Gastrocnemius medialis (tissue), 4 donors: ENCODE data around the gene PBX3. TPM values are rescaled to one million over a fixed set of nuclear protein-coding genes. Genes with fewer than 3 reads are reported as not detected.

Experiments
- ATAC-seq, 2 donors: fragments of 150-250 bp; one replicate each; pipeline ENCODE4 v1.9.1; 2016
- DNase-seq, 2 donors: peaks; one replicate each; pipeline ENCODE4 v3.0.0-alpha.2; 2019
- H3K27ac ChIP-seq, 4 donors: fragments of 200-600 bp; sonication (generic); 1 replicate in 1 of 4; 2 replicates in 3 of 4; pipeline ENCODE4 v1.5.1; 2016 to 2018; ENCODE audit warnings: mild to moderate bottlenecking in 2 of 4, moderate library complexity in 1 of 4
- H3K27me3 ChIP-seq, 3 donors: fragments of 200-600 bp; sonication (generic) in 2 of 3; 1 replicate in 1 of 3; 2 replicates in 2 of 3; pipeline versions ENCODE4 v1.5.1 to v1.6.0; 2016 to 2019; ENCODE audit warnings: mild to moderate bottlenecking in 1 of 3, moderate library complexity in 1 of 3
- H3K36me3 ChIP-seq, 2 donors: fragments of 200-600 bp; sonication (generic) in 1 of 2; one replicate each; pipeline ENCODE4 v1.5.1; 2017 to 2018
- H3K4me1 ChIP-seq, 2 donors: fragments of 200-600 bp; sonication (generic) in 1 of 2; one replicate each; pipeline ENCODE4 v1.5.1; 2016 to 2017; ENCODE audit warnings: mild to moderate bottlenecking in 2 of 2
- H3K4me3 ChIP-seq, 4 donors: fragments of 200-600 bp; sonication (generic) in 3 of 4; 1 replicate in 1 of 4; 2 replicates in 3 of 4; pipeline ENCODE4 v1.5.1; 2016 to 2019; ENCODE audit warnings: mild to moderate bottlenecking in 2 of 4
- H3K9me3 ChIP-seq, 3 donors: fragments of 200-600 bp; sonication (generic) in 2 of 3; 1 replicate in 1 of 3; 2 replicates in 2 of 3; pipeline ENCODE4 v1.5.1; 2016 to 2019
- POLR2A ChIP-seq, 2 donors: fragments of 450-650 bp; IDR thresholded peaks; one replicate each; pipeline ENCODE4 v1.6.1; 2017; ENCODE audit warnings: antibody characterized with exemption in 2 of 2, mild to moderate bottlenecking in 2 of 2, moderate library complexity in 2 of 2
- in situ Hi-C, 4 donors: fragments of 200-750 bp; cut with MboI; loops; one replicate each; pipeline versions ENCODE4 v1.15.0 to v1.8.0; 2017; ENCODE audit warnings: low sequenced_read_pairs in 4 of 4
- intact Hi-C: fragments of 100-400 bp; cut with DNase I; formaldehyde crosslinking; loops from one replicate; pipeline ENCODE4 v1.15.1; 2023; ENCODE audit warnings: low total_unique reads
- total RNA-seq, 4 donors: library from RNA; depleted of rRNA; stranded (reverse); fragments of >200 nt; gene quantifications; one replicate each; pipeline versions ENCODE4 v1.1.0 to v1.2.3, GENCODE V29; 2016
- TF ChIP-seq, protein P1 (sequence below), 5 experiments: fragments of 450-650 bp in 3 of 5; fragments of 200-600 bp in 2 of 5; sonication (generic) in 2 of 5; IDR thresholded peaks in 4 of 5; conservative IDR thresholded peaks in 1 of 5; 1 replicate in 4 of 5; 2 replicates in 1 of 5; pipeline ENCODE4 v1.5.1; 2016 to 2019; ENCODE audit warnings: antibody characterized with exemption in 5 of 5, mild to moderate bottlenecking in 3 of 5, moderate library complexity in 3 of 5

The PBX3 gene
- total RNA-seq, 4 donors from 2014 or later, result 6.6 to 31.0 (median 9.6) TPM

DNA sequence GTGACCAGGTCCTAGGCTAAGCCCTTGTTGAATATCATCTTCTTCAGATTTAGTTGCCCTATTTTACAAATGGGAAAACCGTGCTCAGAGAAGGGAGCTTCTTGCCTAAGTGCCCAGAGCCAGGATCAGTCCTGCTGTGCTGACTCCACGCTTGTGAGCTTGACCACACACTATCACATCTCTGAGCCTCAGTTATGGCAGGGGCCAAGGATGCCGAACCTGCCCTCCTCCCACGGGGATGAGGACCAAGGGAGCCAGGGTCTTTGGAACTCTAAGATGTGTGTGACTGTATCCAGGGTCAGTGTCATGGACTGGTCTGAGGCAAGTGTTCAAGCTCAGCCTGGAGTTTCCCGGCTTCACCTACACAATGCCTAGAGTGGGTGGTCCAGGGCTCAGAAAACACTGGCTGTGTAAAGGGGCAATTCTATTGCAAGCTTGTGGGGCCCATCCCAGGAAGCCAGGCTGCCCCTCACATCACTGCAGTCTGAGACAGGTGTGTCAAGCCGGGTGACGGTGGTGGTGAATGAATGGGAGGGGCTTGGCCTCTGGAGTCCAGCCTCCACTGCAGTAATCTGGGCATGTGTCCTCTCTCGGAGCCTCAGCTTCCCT lies 235.7 kb downstream of the PBX3 start:
- Histone ChIP-seq H3K36me3 (no peaks in the 10 kb centered on the region), H3K4me1 (no peaks in the 10 kb centered on the region), H3K9me3 (no peaks in the 10 kb centered on the region), H3K27ac (no peak overlapping the region), H3K4me3 (no peak overlapping the region), H3K27me3 (no peaks in the 10 kb centered on the region)
- no peak for TF ChIP-seq POLR2A (IDR thresholded peaks at IDR 0.05)
- TF ChIP-seq, protein P1, sequence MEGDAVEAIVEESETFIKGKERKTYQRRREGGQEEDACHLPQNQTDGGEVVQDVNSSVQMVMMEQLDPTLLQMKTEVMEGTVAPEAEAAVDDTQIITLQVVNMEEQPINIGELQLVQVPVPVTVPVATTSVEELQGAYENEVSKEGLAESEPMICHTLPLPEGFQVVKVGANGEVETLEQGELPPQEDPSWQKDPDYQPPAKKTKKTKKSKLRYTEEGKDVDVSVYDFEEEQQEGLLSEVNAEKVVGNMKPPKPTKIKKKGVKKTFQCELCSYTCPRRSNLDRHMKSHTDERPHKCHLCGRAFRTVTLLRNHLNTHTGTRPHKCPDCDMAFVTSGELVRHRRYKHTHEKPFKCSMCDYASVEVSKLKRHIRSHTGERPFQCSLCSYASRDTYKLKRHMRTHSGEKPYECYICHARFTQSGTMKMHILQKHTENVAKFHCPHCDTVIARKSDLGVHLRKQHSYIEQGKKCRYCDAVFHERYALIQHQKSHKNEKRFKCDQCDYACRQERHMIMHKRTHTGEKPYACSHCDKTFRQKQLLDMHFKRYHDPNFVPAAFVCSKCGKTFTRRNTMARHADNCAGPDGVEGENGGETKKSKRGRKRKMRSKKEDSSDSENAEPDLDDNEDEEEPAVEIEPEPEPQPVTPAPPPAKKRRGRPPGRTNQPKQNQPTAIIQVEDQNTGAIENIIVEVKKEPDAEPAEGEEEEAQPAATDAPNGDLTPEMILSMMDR (IDR thresholded peaks at IDR 0.05 in 4 of 5, conservative IDR thresholded peaks at IDR 0.05 in 1 of 5), result no peak
- intact Hi-C loops, result no loop called here
- DNase-seq, result no peak
- in situ Hi-C loops, result no loop called here
- no peak for ATAC-seq

DNA sequence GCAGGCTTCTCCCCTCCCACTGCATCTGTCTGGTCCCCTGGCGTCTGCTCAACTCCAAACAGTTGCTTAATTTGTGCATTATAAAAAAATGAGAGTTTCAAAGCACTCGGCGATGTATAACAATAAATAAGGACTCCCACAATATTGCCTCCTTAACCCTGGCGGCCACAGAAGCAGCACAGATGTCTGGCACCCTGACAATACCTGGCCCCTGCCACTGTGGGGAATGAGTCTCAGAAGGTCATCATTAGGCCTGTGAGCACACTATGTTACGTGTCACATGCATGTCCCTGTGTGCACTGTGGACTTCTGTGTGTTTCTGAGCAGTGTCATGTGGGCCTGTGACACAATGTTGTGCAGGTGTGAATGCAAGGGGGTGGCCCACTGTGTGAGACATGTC lies 236.5 kb downstream of the PBX3 start:
- Histone ChIP-seq H3K27ac (no peak overlapping the region), H3K27me3 (no peaks in the 10 kb centered on the region), H3K4me1 (no peaks in the 10 kb centered on the region), H3K9me3 (no peaks in the 10 kb centered on the region), H3K4me3 (no peak overlapping the region), H3K36me3 (no peaks in the 10 kb centered on the region)
- in situ Hi-C loops, result no loop called here
- DNase-seq (no peak), ATAC-seq (no peak)
- intact Hi-C loops, result no loop called here
- no peak for TF ChIP-seq POLR2A (IDR thresholded peaks at IDR 0.05)
- TF ChIP-seq, protein P1 (IDR thresholded peaks at IDR 0.05 in 4 of 5, conservative IDR thresholded peaks at IDR 0.05 in 1 of 5), result no peak

DNA sequence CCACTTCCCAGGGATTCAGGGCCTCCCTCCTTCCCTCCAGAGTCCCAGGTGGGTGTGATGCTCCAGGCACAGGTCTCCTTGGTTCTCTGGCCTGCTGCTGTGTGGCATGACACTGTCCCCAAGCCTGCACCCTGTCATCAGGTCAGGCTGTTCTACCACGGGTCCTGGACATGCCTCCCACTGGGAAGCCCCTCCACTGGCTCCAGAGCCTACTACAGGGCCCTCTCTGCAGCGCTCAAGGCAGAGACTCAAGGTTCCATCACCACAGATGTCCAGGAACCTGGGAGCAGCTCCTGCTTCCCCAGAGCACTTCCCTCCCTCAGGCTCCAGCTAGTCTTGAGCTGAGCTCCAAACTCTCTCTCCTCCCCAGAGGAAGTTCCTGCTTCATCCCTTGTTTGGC lies 237.3 kb downstream of the PBX3 start:
- Histone ChIP-seq H3K27ac (no peak overlapping the region), H3K36me3 (no peaks in the 10 kb centered on the region), H3K9me3 (no peaks in the 10 kb centered on the region), H3K4me3 (no peak overlapping the region), H3K4me1 (no peaks in the 10 kb centered on the region), H3K27me3 (no peaks in the 10 kb centered on the region)
- TF ChIP-seq POLR2A (IDR thresholded peaks at IDR 0.05), result no peak
- TF ChIP-seq, protein P1 (IDR thresholded peaks at IDR 0.05 in 4 of 5, conservative IDR thresholded peaks at IDR 0.05 in 1 of 5), result no peak
- ATAC-seq (no peak), DNase-seq (no peak)
- intact Hi-C loops, result no loop called here
- in situ Hi-C loops, result no loop called here

DNA sequence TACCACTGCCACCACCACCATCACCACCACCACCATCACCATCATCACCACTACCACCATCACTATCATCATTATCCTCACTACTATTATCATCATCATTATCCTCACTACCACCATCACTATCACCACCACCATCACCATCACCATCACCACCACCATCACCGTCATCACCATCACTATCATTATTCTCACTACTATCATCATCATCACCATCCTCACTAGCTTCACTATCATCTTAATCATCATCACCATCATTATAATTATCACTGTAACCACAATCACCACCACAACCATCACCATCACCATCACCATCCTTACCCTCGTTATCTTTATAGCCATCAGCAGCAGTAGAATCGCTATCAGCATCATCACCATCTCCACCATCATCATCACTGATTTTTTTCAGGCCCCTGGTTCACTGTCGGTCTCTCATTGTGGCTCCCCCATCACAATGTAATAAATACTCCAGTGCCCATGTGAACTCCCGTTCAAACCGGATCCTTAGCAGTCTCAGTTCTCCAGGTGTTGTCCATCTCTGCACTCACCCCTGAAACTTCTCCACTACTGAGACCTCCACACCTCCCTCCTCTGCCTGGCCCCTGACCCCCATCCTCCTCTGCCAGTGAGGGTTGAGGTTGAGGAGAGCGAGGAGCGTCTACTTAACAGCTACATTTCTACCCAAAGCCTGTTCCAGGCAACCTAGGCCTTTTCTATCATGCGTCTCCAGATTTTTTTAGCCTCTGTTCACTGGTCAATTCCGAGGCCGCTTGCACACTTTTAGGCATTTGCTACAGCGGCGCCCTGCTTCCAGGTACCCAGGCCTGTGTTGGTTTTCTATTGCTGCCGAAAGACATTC lies 238.2 kb downstream of the PBX3 start:
- DNase-seq, result no peak
- in situ Hi-C loops, result no loop called here

More for the DNA sequence above, 238.2 kb downstream of the PBX3 start:
- Histone ChIP-seq H3K4me3 (no peak overlapping the region), H3K27me3 (no peaks in the 10 kb centered on the region), H3K9me3 (no peaks in the 10 kb centered on the region), H3K4me1 (no peaks in the 10 kb centered on the region), H3K36me3 (no peaks in the 10 kb centered on the region), H3K27ac (no peak overlapping the region)
- intact Hi-C loops, result no loop called here
- ATAC-seq, result no peak
- no peak for TF ChIP-seq POLR2A (IDR thresholded peaks at IDR 0.05)
- TF ChIP-seq, protein P1 (IDR thresholded peaks at IDR 0.05 in 4 of 5, conservative IDR thresholded peaks at IDR 0.05 in 1 of 5), result no peak
